ENCODE data around the gene VMA21.

DNA sequence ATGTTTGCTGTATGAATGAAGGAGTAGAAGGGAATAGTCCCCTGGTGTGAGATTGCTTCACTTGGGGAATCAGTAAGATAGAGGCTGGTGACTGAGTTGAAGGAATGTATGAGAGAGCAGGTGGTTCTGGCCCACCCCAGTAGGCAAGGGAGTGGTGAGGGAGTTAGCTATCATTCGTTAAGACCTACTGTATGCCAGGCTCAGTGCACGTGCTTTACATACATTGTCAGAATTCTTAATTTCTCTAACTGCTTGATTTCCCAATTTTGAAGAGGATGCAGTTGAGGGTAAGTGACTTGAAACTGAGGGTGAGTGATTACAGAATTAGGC lies 700 bp downstream of the VMA21 start:
- TF ChIP-seq, protein P1, sequence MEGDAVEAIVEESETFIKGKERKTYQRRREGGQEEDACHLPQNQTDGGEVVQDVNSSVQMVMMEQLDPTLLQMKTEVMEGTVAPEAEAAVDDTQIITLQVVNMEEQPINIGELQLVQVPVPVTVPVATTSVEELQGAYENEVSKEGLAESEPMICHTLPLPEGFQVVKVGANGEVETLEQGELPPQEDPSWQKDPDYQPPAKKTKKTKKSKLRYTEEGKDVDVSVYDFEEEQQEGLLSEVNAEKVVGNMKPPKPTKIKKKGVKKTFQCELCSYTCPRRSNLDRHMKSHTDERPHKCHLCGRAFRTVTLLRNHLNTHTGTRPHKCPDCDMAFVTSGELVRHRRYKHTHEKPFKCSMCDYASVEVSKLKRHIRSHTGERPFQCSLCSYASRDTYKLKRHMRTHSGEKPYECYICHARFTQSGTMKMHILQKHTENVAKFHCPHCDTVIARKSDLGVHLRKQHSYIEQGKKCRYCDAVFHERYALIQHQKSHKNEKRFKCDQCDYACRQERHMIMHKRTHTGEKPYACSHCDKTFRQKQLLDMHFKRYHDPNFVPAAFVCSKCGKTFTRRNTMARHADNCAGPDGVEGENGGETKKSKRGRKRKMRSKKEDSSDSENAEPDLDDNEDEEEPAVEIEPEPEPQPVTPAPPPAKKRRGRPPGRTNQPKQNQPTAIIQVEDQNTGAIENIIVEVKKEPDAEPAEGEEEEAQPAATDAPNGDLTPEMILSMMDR (IDR thresholded peaks at IDR 0.05) = no peak
- TF ChIP-seq EZH2 (IDR thresholded peaks at IDR 0.05; ENCODE audit: borderline replicate concordance, insufficient read depth, low read depth, low read length, poor library complexity, severe bottlenecking) = no peak
